BJ (cell line): ENCODE measurements around the gene IMMP1L. TPM values are rescaled to one million over a fixed set of nuclear protein-coding genes. Genes with fewer than 3 reads are reported as not detected.

Source experiments
- CTCF ChIA-PET: fragments of 350-600 bp; formaldehyde crosslinking; extraction: SDS; loops from one replicate; lab custom pipeline; 2021; ENCODE audit warnings: antibody characterized with exemption, inconsistent platforms; lab: Yijun Ruan, JAX
- POLR2A ChIA-PET: fragments of 300-600 bp; sonication (Branson Sonifier 250); formaldehyde crosslinking; extraction: SDS; loops from one replicate; lab custom pipeline; 2021; ENCODE audit warnings: antibody characterized with exemption; lab: Charles Lee
- DNase-seq: peaks from one replicate; pipeline ENCODE4 v3.0.0-alpha.2; 2011; ENCODE audit warnings: low read depth
- H3K27me3 ChIP-seq: 2 replicates; pipeline ENCODE4 v1.6.0; 2011; ENCODE audit warnings: low read length; ENCODE audit not compliant: control insufficient read depth, insufficient read depth
- H3K36me3 ChIP-seq: 2 replicates; pipeline ENCODE4 v1.5.1; 2011; ENCODE audit warnings: low read length; ENCODE audit not compliant: control insufficient read depth, insufficient read depth
- H3K4me3 ChIP-seq: 2 replicates; pipeline ENCODE4 v1.5.1; 2011; ENCODE audit warnings: low read depth, mild to moderate bottlenecking, control low read depth, low read length
- CTCF ChIP-seq: IDR thresholded peaks from 2 replicates; pipeline ENCODE4 v1.5.1; 2011; ENCODE audit warnings: low read depth, mild to moderate bottlenecking, control low read depth, inconsistent platforms, low read length, moderate library complexity; ENCODE audit not compliant: insufficient read depth
- polyA plus RNA-seq: library from polyadenylated mRNA; depleted of rRNA; stranded (reverse); fragments of >200 nt; gene quantifications from 2 replicates; pipeline ENCODE4 v1.2.3, GENCODE V29; 2011

IMMP1L gene
- polyA plus RNA-seq, 1 experiment, result 8.0 TPM

- H3K4me3 ChIP-seq, result no peak overlapping the region
- ChIA-PET POLR2A (no interaction called here), CTCF (no interaction called here)
Observed at GRCh38 chr11:31441296-31441695, 68.1 kb downstream of the IMMP1L start.

GRCh38 chr11:31437742-31438435, 71.5 kb downstream of the IMMP1L start:
- H3K27me3 ChIP-seq, result no peaks in the 10 kb centered on the region
- ChIA-PET CTCF (no interaction called here), POLR2A (no interaction called here)
- no peaks in the 10 kb centered on the region for H3K36me3 ChIP-seq
- no peak for TF ChIP-seq CTCF
- H3K4me3 ChIP-seq, result no peak overlapping the region
- peak; percentile 31 for DNase-seq

More at GRCh38 chr11:31441296-31441695, 68.1 kb downstream of the IMMP1L start:
- no peaks in the 10 kb centered on the region for H3K27me3 ChIP-seq
- DNase-seq, result no peak
- TF ChIP-seq CTCF, result no peak
- H3K36me3 ChIP-seq, result no peaks in the 10 kb centered on the region

GRCh38 chr11:31433851-31434250, 75.6 kb downstream of the IMMP1L start:
- Histone ChIP-seq H3K27me3 (no peaks in the 10 kb centered on the region), H3K4me3 (no peak overlapping the region), H3K36me3 (no peaks in the 10 kb centered on the region)
- TF ChIP-seq CTCF, result no peak
- ChIA-PET CTCF (no interaction called here), POLR2A (no interaction called here)
- no peak for DNase-seq

GRCh38 chr11:31424652-31425051, 84.8 kb downstream of the IMMP1L start:
- no peaks in the 10 kb centered on the region for H3K27me3 ChIP-seq
- H3K36me3 ChIP-seq, result no peaks in the 10 kb centered on the region
- no peak overlapping the region for H3K4me3 ChIP-seq
- ChIA-PET POLR2A (no interaction called here), CTCF (no interaction called here)
- no peak for TF ChIP-seq CTCF
- no peak for DNase-seq

- Histone ChIP-seq H3K4me3 (no peak overlapping the region), H3K36me3 (no peaks in the 10 kb centered on the region), H3K27me3 (no peaks in the 10 kb centered on the region)
- CTCF ChIA-PET, result no interaction called here
- TF ChIP-seq CTCF, result no peak
- POLR2A ChIA-PET, result no interaction called here
- DNase-seq, result no peak
Observed at GRCh38 chr11:31422703-31423102, 86.7 kb downstream of the IMMP1L start.
